ENCODE measurements around the gene FOSB.

FOSB gene

DNA sequence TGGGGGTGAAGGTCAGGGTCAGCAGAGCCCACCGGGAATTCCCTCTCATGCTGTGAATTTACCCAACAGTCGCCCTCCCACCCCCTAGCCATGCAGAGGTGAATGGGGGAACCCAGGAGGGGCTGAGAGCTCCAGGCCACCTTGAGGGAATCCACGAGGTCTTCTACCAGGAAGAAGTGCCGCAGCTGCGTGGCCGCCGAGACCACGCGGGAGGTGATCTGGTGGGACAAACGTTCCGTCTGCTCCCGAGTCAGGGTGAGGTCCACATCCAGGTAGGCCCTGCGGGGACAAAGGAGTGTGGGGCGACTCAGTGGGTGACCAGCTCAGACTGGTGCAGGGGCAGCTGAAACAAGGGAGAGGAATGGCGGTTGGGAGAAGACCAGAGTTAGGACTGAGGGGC, 20.9 kb downstream of the FOSB start:
- H3K4me3 ChIP-seq (ENCODE audit: low read depth, low read length) = no peak overlapping the region
- TF ChIP-seq, protein P1, sequence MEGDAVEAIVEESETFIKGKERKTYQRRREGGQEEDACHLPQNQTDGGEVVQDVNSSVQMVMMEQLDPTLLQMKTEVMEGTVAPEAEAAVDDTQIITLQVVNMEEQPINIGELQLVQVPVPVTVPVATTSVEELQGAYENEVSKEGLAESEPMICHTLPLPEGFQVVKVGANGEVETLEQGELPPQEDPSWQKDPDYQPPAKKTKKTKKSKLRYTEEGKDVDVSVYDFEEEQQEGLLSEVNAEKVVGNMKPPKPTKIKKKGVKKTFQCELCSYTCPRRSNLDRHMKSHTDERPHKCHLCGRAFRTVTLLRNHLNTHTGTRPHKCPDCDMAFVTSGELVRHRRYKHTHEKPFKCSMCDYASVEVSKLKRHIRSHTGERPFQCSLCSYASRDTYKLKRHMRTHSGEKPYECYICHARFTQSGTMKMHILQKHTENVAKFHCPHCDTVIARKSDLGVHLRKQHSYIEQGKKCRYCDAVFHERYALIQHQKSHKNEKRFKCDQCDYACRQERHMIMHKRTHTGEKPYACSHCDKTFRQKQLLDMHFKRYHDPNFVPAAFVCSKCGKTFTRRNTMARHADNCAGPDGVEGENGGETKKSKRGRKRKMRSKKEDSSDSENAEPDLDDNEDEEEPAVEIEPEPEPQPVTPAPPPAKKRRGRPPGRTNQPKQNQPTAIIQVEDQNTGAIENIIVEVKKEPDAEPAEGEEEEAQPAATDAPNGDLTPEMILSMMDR (IDR thresholded peaks at IDR 0.05; ENCODE audit: borderline replicate concordance, insufficient read depth, low read depth, low read length) = no peak

- no peak overlapping the region for H3K4me3 ChIP-seq (ENCODE audit: low read depth, low read length)
- TF ChIP-seq, protein P1 (IDR thresholded peaks at IDR 0.05; ENCODE audit: borderline replicate concordance, insufficient read depth, low read depth, low read length) = no peak
Observed at GRCh38 chr19:45489216-45489855, 21.5 kb downstream of the FOSB start.

DNA sequence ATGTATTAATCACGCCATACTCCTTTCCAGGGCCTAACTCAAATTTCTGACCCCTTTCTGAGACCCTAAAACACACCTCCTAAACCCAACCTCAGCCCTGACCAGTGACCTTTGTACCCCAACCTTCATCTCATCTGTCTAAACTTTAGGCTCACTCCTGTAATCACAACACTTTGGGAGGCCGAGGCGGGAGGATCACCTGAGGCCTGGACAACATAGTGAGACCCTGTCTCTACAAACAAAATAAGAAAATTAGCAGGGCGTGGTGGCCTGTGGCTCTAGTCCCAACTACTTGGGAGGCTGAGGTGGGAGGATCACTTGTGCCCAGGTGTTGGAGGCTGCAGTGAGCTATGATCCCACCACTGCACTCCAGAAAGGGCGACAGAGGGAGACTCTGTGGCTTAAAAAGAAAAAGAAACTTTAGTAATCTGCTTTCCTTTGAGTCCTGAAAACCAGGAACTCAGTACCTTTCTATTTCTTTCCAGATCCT, 24.4 kb downstream of the FOSB start:
- no peak overlapping the region for H3K4me3 ChIP-seq (ENCODE audit: low read depth, low read length)
- TF ChIP-seq, protein P1 (IDR thresholded peaks at IDR 0.05; ENCODE audit: borderline replicate concordance, insufficient read depth, low read depth, low read length) = no peak

DNA sequence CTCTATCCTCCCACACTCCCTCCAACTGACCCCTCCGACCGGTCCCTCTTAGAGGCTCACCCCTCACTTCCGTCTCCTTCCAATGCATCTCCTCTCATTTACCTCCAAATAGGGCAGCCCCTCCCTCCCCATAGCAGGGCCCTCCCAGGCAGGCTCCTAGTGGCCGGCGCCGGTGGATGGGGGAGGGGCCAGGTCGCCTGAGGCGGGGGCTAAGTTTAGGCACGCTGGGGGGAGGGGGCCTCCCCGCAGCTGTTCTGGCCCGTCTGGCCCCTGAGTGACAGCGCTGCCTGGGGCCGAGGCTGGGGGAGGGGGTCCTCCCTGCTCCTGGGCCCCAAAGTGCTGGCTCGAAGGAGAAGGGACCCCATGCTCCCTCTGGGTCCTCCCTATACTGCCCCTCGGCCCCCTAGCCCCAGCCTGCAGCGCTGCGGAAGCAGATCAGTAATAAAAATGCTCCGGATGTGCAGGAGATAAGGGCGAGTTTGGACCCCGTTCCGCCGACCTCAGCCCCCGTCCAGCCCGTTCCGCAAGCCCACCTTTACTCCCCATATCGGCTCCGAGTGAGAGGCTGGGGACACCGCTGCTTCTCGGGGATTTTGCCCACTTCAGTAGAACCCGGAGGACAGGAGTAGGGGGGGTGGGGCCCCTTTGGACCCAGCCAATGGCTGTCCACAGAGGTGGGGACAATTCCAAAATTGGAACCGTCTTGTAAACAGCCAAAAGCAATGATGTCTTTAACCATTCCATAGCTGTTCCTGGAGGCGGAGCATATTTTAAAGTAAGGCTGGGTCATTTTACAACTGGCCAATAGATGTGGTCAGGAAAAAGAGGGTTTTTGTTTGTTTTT, 25.1 kb downstream of the FOSB start:
- TF ChIP-seq, protein P1 (IDR thresholded peaks at IDR 0.05; ENCODE audit: borderline replicate concordance, insufficient read depth, low read depth, low read length) = no peak
- peak overlapping the region; percentile 48 for H3K4me3 ChIP-seq (ENCODE audit: low read depth, low read length)

DNA sequence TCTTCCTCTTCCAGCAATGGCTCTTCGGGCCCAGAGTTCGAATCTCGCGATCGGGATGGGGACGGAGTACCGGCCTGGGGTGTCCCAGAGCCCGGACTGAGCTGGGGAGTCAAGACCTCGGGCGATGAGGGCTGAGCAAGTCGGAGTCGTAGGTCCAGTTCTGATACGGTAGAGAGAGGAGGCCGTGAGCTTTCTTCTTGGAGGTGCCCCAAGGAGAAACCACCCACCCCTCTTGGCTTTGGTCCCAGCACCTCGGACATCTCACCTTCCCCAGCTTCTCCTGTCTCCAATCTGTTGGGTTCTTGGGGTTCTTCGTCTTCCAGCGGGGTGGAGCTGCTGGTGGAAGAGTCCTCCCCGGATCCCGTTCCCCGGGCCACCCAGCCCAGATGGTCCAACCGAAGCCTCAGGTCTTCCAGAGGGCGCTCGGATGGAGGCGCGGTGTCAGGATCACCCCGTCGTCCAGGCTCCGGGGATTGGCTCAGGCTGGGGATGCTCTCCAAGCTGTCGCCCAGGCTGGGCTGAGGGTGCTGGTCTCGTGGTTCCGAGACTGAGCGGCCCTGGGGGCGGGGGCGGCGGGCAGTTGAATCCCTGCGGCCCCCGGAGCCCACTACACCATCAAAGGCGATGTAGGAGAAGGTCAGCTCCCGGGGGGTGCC, 26.6 kb downstream of the FOSB start:
- H3K4me3 ChIP-seq (ENCODE audit: low read depth, low read length) = no peak overlapping the region
- TF ChIP-seq, protein P1 (IDR thresholded peaks at IDR 0.05; ENCODE audit: borderline replicate concordance, insufficient read depth, low read depth, low read length) = no peak

DNA sequence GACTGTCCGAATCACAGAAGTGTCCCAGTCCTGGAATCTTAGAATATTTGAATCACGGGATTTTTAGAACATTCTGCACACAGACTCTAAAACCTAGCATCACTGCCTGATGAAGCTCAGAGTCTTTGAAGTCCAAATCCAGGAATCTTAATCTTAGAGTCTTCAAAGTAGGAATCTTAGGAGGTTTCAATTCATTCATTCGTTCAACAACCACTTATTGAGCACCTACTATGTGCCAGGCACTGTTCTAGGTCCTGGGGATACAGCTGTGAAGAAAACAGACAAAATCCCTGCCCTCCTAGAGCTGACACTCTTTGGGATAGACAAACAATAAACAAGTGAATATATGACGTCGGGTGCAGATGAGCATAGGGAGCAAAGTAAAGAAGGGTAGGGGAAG, 27.4 kb downstream of the FOSB start:
- TF ChIP-seq, protein P1 (IDR thresholded peaks at IDR 0.05; ENCODE audit: borderline replicate concordance, insufficient read depth, low read depth, low read length) = no peak
- no peak overlapping the region for H3K4me3 ChIP-seq (ENCODE audit: low read depth, low read length)
